IMR-90 (cell line): ENCODE results near the gene SPIN1.

ENCODE experiments used
- BHLHE40 ChIP-seq: fragments of 150-350 bp; IDR thresholded peaks from 2 replicates; pipeline ENCODE4 v1.6.1; 2016; ENCODE audit warnings: mild to moderate bottlenecking, low read depth, low read length
- CEBPB ChIP-seq: IDR thresholded peaks from 2 replicates; pipeline ENCODE4 v1.6.1; 2012; ENCODE audit warnings: low read depth, low read length, improper control_type of control experiment
- FOS ChIP-seq: fragments of 150-350 bp; IDR thresholded peaks from 2 replicates; pipeline ENCODE4 v1.6.1; 2016; ENCODE audit warnings: low read depth, low read length
- MAFK ChIP-seq: IDR thresholded peaks from 2 replicates; pipeline ENCODE4 v1.6.1; 2012; ENCODE audit warnings: low read depth, low read length, improper control_type of control experiment
- MXI1 ChIP-seq: IDR thresholded peaks from 2 replicates; pipeline ENCODE4 v1.6.1; 2012; ENCODE audit warnings: low read depth, mild to moderate bottlenecking, low read length, moderate library complexity, borderline replicate concordance
- NFE2L2 ChIP-seq: fragments of 150-350 bp; IDR thresholded peaks from 2 replicates; pipeline ENCODE4 v1.6.1; 2016; ENCODE audit warnings: low read depth, mild to moderate bottlenecking, low read length
- POLR2A ChIP-seq: IDR thresholded peaks from 2 replicates; pipeline ENCODE4 v1.6.1; 2012; ENCODE audit warnings: mild to moderate bottlenecking, low read depth, low read length
- RCOR1 ChIP-seq: IDR thresholded peaks from 2 replicates; pipeline ENCODE4 v1.6.1; 2012; ENCODE audit warnings: mild to moderate bottlenecking, low read length, improper control_type of control experiment; ENCODE audit not compliant: insufficient replicate concordance
- SMC3 ChIP-seq: fragments of 150-350 bp; IDR thresholded peaks from 2 replicates; pipeline ENCODE4 v1.6.1; 2016; ENCODE audit warnings: low read depth, mild to moderate bottlenecking, antibody characterized with exemption, low read length, moderate library complexity
- TF ChIP-seq, protein P1 (sequence below): conservative IDR thresholded peaks from 2 replicates; pipeline ENCODE4 v1.5.1; 2012; ENCODE audit warnings: mild to moderate bottlenecking, low read depth, low read length, improper control_type of control experiment
- TF ChIP-seq, protein P2 (sequence below): fragments of 150-350 bp; IDR thresholded peaks from 2 replicates; pipeline ENCODE4 v1.6.1; 2017; ENCODE audit warnings: mild to moderate bottlenecking, antibody characterized with exemption, low read length, low read depth
- TF ChIP-seq, protein P3 (sequence below): fragments of 150-350 bp; IDR thresholded peaks from 2 replicates; pipeline ENCODE4 v1.6.1; 2016; ENCODE audit warnings: low read depth, mild to moderate bottlenecking, low read length, moderate library complexity, borderline replicate concordance

DNA sequence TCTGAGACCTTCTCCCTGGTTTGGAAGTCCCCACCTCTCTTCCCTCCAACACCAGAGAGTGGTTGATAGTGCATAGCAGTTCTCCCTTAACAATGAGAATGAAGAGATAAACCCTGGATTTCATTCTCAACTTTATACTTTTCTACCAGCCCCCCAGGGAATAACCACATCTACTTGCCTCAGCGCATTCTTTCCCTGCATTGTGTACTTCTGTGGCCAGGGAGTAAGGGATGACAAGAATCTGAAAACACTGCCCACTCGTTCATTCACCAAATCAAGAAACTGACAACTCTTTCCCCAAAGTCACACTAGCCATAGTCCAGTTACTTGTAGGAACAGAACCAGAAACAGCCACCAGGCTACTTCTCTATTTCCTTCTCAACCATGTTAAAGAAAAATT is 46.0 kb upstream of the SPIN1 start:
- TF ChIP-seq, protein P1, sequence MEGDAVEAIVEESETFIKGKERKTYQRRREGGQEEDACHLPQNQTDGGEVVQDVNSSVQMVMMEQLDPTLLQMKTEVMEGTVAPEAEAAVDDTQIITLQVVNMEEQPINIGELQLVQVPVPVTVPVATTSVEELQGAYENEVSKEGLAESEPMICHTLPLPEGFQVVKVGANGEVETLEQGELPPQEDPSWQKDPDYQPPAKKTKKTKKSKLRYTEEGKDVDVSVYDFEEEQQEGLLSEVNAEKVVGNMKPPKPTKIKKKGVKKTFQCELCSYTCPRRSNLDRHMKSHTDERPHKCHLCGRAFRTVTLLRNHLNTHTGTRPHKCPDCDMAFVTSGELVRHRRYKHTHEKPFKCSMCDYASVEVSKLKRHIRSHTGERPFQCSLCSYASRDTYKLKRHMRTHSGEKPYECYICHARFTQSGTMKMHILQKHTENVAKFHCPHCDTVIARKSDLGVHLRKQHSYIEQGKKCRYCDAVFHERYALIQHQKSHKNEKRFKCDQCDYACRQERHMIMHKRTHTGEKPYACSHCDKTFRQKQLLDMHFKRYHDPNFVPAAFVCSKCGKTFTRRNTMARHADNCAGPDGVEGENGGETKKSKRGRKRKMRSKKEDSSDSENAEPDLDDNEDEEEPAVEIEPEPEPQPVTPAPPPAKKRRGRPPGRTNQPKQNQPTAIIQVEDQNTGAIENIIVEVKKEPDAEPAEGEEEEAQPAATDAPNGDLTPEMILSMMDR = no peak
- TF ChIP-seq NFE2L2 (no peak), MAFK (no peak), SMC3 (no peak), POLR2A (no peak), RCOR1 (no peak), BHLHE40 (no peak), MXI1 (no peak), FOS (no peak), CEBPB (no peak)
- TF ChIP-seq, protein P2, sequence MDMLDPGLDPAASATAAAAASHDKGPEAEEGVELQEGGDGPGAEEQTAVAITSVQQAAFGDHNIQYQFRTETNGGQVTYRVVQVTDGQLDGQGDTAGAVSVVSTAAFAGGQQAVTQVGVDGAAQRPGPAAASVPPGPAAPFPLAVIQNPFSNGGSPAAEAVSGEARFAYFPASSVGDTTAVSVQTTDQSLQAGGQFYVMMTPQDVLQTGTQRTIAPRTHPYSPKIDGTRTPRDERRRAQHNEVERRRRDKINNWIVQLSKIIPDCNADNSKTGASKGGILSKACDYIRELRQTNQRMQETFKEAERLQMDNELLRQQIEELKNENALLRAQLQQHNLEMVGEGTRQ = no peak
- TF ChIP-seq, protein P3, sequence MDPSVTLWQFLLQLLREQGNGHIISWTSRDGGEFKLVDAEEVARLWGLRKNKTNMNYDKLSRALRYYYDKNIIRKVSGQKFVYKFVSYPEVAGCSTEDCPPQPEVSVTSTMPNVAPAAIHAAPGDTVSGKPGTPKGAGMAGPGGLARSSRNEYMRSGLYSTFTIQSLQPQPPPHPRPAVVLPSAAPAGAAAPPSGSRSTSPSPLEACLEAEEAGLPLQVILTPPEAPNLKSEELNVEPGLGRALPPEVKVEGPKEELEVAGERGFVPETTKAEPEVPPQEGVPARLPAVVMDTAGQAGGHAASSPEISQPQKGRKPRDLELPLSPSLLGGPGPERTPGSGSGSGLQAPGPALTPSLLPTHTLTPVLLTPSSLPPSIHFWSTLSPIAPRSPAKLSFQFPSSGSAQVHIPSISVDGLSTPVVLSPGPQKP = no peak
